T-helper 2 cell (primary cell): Measurements from ENCODE around the gene GLG1.
"Not testable (repeated sequence)": the region's sequence is repeated elsewhere in the genome, so short reads cannot be mapped to it uniquely, and the experiment has no call there.

Source experiments
- DNase-seq, 5 experiments: peaks; one replicate each; pipeline versions ENCODE4 v3.0.0 to v3.0.0-alpha.2; 2012 to 2022

Gene GLG1

DNA sequence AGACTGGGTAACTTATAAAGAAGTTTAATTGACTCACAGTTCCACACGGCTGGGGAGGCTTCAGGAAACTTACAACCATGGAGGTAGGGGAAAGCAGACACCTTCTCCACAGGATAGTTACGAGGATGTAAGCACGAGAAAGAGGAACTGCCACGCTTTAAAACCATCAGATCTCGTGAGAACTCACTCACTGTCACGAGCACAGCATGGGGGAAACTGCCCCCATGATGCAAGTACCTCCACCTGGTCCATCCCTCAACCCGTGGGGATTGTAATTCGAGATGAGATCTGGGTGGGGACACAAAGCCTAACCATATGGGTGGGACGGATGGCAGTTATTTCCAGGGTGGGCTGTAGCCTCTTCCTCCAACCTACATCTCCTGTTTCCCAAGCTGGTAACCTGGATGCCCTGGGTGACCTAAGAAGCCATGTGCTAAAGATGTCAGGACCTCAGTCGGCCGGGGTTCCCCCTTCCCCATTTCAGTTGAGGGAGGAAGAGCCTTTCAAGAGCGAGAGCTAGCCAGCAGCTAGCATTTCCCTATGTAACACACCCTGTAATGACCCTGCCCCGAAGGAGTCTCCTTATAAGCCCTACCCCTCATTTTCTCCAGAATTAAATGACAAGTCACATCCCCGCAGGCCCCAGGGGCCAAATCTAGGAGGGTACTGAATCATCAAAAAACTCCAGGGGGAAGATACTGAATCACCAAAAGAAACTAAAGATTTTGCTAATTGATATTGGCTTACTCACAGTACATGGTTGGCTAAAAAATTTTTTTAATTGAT is 202.6 kb downstream of the GLG1 start:
- DNase-seq: not testable (repeated sequence)

GRCh38 chr16:74400238-74400637 is 206.7 kb downstream of the GLG1 start:
- DNase-seq: not testable (repeated sequence)

DNA sequence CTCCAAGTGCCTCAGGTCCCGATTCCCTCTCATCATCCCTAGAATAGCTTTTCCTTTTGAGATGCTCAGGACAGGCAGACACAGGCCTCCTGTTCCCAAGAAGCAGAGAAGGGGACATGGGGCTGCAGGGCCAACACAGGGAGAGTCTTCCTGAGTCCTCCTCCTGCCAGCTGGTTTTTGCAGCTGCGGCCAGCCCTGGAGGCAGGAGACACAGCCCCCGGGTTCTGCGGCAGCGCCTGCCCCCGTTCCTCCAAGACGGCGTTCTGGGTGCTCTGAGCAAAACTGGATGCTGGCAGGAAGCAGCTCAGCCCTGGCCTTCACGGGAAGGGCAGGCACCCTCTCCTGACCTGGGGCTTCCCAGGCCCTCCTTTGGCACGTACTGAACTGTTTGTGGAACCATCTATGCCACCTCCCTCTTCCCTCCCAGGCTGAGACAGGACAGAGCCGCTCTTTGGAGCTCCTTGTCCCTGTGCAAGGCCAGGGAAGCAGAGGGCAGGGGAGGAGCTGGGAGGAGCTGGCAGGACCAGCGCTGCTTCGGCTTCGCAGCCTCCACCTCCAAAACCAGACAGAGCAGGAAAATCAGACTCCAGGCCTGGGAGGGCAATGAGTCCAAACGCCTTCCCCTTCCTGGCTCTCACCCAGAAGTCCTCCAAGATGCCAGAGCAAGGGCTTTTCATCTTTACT is 208.6 kb downstream of the GLG1 start:
- not testable (repeated sequence) for DNase-seq
